ENCODE results near the gene ESR1. TPM values are rescaled to one million over a fixed set of nuclear protein-coding genes. Genes with fewer than 3 reads are reported as not detected.

Gene ESR1
- total and polyA plus RNA-seq, 12 donors: 0.09 to 1.9 (median 1.2) TPM

DNA sequence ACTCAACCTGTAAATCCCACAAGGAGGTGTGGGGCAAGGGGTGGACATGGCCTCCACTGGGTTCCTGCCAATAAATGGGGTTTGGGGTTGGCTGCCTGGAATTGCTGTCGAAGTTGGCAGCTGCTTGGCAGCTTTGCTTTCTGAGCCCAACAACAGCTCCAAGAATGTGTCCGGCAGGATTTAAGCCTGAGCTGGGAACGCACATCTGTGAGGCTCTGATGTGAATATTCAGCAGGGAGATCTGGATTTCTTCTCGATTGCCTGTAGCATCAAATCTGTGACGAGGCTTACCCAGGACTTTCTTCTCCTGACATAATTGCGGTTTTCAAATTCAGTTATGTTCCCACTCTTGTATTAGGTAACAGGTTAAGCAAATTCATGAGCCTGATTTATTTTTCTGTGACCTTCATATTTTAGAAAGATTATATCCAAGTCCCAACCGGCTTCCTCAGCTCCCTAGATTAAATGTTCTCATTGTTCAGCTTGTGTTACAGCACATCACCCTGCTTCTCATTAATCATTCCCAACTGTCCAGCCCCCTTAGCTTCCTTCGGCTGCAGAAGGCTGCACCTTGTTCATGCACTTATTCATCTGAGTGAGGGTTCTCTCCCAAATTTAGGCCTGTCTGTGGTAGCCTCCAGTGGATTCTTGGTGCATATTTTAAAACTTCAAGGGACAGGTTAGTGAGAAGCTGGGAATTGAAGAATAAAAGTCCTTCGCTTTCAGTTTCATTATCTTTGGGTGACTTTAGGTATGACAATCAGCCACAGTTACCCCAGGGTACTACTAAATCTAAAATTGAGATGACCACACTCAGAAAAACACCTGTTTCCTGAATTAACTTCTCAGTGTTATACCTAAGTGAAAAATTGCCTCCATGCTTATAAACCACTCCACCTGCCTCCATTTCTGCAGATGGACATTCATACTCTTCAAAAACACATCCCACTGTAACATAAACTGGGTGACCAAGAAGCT is 310.0 kb downstream of the ESR1 start:
- H3K4me3 ChIP-seq: no peak overlapping the region
- DNase-seq (no peak), ATAC-seq (no peak)
- intact Hi-C loops (cut with DNase I): no loop called here
- H3K4me1 ChIP-seq: peaks cover 0 to 29% (median 9%) of the 10 kb centered on the region in 9 donors
- no peak overlapping the region for H3K27ac ChIP-seq
- peaks cover 0 to 41% (median 27%) of the 10 kb centered on the region in 9 donors for H3K36me3 ChIP-seq
- no peaks in the 10 kb centered on the region for H3K27me3 ChIP-seq
- 54 to 59% methylated on average over 9 of the region's 9 CpGs for WGBS, 2 donors
- TF ChIP-seq, protein P1, sequence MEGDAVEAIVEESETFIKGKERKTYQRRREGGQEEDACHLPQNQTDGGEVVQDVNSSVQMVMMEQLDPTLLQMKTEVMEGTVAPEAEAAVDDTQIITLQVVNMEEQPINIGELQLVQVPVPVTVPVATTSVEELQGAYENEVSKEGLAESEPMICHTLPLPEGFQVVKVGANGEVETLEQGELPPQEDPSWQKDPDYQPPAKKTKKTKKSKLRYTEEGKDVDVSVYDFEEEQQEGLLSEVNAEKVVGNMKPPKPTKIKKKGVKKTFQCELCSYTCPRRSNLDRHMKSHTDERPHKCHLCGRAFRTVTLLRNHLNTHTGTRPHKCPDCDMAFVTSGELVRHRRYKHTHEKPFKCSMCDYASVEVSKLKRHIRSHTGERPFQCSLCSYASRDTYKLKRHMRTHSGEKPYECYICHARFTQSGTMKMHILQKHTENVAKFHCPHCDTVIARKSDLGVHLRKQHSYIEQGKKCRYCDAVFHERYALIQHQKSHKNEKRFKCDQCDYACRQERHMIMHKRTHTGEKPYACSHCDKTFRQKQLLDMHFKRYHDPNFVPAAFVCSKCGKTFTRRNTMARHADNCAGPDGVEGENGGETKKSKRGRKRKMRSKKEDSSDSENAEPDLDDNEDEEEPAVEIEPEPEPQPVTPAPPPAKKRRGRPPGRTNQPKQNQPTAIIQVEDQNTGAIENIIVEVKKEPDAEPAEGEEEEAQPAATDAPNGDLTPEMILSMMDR (IDR thresholded peaks at IDR 0.05): no peak
- peaks cover 0 to 4% (median 0%) of the 10 kb centered on the region in 11 donors for H3K9me3 ChIP-seq

DNA sequence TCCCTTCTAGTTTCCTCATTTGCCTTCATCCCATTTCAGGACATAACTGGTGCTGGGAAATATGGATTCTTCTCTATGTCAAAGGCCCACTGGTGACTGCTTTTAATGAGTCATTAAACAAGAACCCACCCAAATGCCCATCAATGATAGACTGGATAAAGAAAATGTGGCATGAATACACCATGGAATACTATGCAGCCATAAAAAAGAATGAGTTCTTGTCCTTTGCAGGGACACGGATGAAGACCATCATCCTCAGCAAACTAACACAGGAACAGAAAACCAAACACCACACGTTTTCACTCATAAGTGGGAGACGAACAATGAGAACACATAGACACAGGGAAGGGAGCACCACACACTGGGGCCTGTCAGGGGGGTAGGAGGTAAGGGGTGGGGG is 310.7 kb downstream of the ESR1 start:
- intact Hi-C loops (cut with DNase I): no loop called here
- Histone ChIP-seq H3K9me3 (peaks cover 0 to 4% (median 0%) of the 10 kb centered on the region in 11 donors), H3K27me3 (no peaks in the 10 kb centered on the region), H3K4me1 (peaks cover 0 to 26% (median 4%) of the 10 kb centered on the region in 9 donors), H3K36me3 (peaks cover 0 to 48% (median 27%) of the 10 kb centered on the region in 9 donors), H3K4me3 (no peak overlapping the region), H3K27ac (no peak overlapping the region)
- DNase-seq: no peak
- TF ChIP-seq, protein P1 (IDR thresholded peaks at IDR 0.05): no peak
- ATAC-seq: no peak
- 97% methylated on average over 3 of the region's 3 CpGs for WGBS, 2 donors

DNA sequence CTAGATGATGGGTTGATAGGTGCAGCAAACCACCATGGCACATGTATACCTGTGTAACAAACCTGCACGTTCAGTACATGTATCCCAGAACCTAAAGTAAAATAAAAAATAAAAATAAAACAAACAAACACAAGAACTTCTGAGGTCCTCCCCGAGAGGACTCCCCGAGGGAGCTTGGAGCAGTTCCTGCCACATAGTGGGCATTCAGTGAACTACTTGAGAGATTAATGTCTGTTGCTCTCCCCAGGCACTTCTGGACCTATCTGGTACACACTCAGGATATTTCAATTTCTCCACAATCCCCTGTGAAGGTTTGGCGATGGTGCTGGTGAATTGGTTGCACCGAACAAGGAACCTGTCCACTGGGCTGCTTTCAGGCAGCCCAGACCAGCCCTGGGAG is 311.2 kb downstream of the ESR1 start:
- Histone ChIP-seq H3K27me3 (no peaks in the 10 kb centered on the region), H3K36me3 (peaks cover 0 to 51% (median 27%) of the 10 kb centered on the region in 9 donors), H3K27ac (peak overlapping the region in 1 of 10 donors; percentile 28), H3K4me3 (no peak overlapping the region), H3K9me3 (peaks cover 0 to 4% (median 0%) of the 10 kb centered on the region in 11 donors), H3K4me1 (peaks cover 0 to 26% (median 4%) of the 10 kb centered on the region in 9 donors)
- 89 to 91% methylated on average over 5 of the region's 5 CpGs for WGBS, 2 donors
- peak in 1 of 8 donors; percentile 31 for ATAC-seq
- TF ChIP-seq, protein P1 (IDR thresholded peaks at IDR 0.05): peak in 4 of 9 donors; percentile 9 to 22 (median 18)
- DNase-seq: no peak
- intact Hi-C loops (cut with DNase I): no loop called here

DNA sequence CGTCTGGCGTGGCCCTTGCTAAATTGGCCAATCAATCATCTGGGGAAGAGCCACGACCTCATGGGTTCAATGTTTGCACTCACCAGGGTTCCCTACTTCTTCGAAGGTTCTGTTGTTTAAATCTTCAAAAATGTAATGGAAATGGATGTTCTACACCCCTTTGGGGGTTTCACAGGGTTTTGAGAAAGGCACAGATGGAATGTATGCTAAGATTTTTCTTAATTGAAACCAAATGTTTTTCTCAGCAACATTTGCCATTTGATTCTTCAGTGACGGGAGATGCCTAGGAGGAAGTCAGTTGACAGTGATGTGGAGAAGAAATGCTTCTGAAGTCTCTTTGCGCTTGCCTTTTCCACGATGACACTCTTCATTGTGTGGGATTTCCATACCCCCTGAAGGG is 312.3 kb downstream of the ESR1 start:
- DNase-seq: no peak
- WGBS, 2 donors: 79% methylated on average over 7 of the region's 7 CpGs
- Histone ChIP-seq H3K27ac (no peak overlapping the region), H3K4me3 (no peak overlapping the region), H3K9me3 (peaks cover 0 to 4% (median 0%) of the 10 kb centered on the region in 11 donors), H3K36me3 (peaks cover 0 to 60% (median 27%) of the 10 kb centered on the region in 9 donors), H3K4me1 (peaks cover 0 to 26% (median 5%) of the 10 kb centered on the region in 9 donors), H3K27me3 (no peaks in the 10 kb centered on the region)
- intact Hi-C loops (cut with DNase I): loop anchor here in 7 of 10 donors (5.0 to 10.0 kb wide), 7 partner anchors 348 to 675 kb away; no protein-coding TSS in a partner anchor
- no peak for ATAC-seq
- TF ChIP-seq, protein P1 (IDR thresholded peaks at IDR 0.05): no peak

All from heart right ventricle (tissue), 16 donors.